ENCODE measurements around the gene ERC1.
"Not testable (repeated sequence)": the region's sequence is repeated elsewhere in the genome, so short reads cannot be mapped to it uniquely, and the experiment has no call there.

The ERC1 gene

GRCh38 chr12:1284611-1285010 lies 293.6 kb downstream of the ERC1 start:
- no peak for DNase-seq (ENCODE audit: low read depth, low spot score)

DNA sequence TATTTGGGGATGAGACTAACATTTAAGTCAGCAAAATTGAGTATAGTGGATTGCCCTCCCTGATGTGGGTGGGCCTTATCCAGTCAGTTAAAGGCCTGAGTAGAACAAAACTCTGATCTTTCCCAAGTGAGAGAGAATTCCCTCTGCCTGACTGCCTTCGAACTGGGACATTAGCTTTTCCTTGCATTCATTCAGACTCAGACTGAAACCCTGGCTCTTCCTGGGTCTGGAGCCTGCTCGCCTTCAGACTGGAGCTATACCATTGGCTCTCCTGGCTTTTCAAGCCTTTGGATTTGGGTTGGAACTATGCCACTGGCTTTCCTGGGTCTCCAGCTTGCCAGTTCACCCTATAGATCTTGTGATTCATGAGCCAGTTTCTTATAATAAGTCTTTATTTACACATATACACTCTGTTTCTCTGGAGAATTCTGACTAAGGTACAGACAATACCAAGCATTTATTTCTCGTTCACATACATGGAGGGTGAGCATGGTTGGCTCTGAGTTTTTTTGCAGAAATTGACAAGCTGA lies 296.5 kb downstream of the ERC1 start:
- DNase-seq (ENCODE audit: low read depth, low spot score): no peak

DNA sequence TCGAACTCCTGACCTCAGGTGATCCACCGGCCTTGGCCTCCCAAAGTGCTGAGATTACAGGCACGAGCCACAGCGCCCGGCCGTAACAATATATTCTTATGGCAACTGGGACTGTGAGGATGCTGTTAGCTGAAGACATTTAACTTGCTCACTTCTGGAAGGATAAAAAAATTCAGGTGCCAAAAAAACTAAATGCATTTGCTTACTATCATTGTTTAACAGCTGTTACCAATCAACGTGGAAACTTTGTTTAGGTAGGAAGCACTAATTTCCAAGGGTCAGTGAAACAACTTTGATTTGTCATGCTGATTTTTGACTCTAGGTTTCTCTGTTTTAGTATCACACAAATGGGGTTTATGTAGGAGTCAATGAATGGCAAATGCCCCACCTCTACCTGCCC lies 297.3 kb downstream of the ERC1 start:
- no peak for DNase-seq (ENCODE audit: low read depth, low spot score)

- no peak for DNase-seq (ENCODE audit: low read depth, low spot score)
Observed at GRCh38 chr12:1289371-1290155, 298.5 kb downstream of the ERC1 start.

- DNase-seq (ENCODE audit: low read depth, low spot score): no peak
Observed at GRCh38 chr12:1290716-1291115, 299.7 kb downstream of the ERC1 start.

DNA sequence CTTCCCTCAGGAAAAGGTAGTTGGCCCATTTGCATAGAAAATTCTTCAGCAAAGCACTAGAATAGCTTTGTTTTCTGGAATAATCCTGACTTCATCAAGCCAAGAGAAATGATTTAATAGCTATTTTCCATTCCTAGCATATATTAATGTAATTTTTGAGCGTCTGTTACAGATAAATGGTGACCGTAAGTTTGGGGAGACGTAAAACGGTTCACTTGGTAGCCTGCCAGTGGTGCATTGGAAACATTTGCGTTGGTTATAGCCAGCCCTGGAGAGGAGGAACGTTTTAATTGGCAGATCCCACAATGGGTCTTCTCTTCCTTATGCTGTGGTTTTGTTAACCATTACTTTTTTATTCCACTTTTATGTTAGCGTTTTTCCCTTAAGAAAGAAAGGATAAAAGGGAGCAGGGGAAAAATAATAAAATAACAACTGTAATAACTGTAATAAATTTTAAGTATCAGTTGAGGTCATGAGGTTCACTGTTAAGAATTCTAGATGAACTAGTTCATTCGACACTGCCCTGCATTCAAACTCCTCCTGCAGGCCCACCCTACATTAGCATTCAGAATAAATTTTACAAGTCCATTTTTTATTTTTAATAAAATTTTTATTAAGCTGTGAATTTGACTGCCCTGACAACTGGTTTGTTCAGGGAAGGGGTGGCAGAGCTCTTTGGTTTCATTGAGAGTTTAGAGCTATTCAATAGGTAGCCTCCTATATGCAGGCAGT lies 300.7 kb downstream of the ERC1 start:
- no peak for DNase-seq (ENCODE audit: low read depth, low spot score)

DNA sequence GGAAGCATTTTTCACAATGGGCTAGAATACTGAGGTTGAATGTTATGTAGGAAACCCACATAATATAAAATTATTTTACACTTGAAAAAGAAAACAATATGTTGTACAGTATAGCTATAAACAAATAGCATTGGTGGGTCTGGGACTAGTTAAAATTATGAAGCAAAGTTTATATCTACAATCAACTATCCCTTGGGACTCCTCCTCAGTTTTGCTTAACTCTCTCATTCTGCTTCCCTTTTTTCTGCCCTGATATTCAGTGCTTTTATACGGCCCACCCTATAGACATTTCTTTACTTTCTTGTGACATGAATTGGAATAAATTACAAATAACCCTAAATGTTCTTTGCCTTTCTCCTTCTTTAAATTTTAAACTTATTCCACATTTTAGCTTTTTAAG lies 302.9 kb downstream of the ERC1 start:
- no peak for DNase-seq (ENCODE audit: low read depth, low spot score)

GRCh38 chr12:1297206-1297605 lies 306.2 kb downstream of the ERC1 start:
- DNase-seq (ENCODE audit: low read depth, low spot score): no peak

DNA sequence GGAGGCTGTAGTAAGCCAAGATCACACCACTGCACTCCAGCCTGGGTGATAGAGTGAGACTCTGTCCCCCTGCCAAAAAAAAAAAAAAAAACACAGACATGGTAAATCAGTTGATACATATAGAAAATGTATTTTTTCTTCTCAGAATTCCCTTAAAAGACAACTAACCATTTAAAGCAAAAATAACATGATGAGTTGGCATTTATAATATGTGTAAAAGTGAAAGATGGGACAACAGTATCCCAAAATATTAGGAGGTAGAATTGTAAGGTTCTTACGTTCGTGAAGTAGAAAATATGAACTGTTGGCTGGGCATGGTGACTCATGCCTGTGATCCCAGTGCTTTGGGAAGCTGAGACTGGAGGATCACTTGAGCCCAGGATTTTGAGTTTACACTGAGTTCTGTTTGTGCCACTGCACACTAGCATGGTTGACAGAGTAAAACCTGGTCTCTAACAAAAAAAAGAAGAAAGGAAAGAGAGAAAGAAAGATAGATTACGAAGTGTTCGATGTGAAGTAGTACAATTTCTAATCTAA lies 306.7 kb downstream of the ERC1 start:
- no peak for DNase-seq (ENCODE audit: low read depth, low spot score)

DNA sequence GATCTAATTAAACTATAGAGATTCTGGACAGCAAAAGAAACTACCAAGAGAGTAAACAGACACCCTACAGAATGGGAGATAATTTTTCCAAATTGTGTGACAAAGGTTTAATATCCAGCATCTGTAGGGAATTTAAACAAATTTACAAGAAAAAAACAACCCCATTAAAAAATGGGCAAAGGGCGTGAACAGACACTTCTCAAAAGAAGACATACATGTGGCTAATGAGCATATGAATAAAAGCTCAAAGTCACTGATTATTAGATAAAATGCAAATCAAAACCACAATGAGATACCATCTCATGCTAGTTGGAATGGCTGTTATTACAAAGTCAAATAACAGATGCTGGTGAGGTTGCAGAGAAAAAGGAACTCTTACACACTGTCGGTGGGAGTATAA lies 309.4 kb downstream of the ERC1 start:
- no peak for DNase-seq (ENCODE audit: low read depth, low spot score)

GRCh38 chr12:1302201-1302870 lies 311.3 kb downstream of the ERC1 start:
- DNase-seq (ENCODE audit: low read depth, low spot score): no peak

GRCh38 chr12:1305063-1305434 lies 314.0 kb downstream of the ERC1 start:
- DNase-seq (ENCODE audit: low read depth, low spot score): no peak

- DNase-seq (ENCODE audit: low read depth, low spot score): no peak
Observed at GRCh38 chr12:1305791-1306500, 314.9 kb downstream of the ERC1 start.

- DNase-seq (ENCODE audit: low read depth, low spot score): no peak
Observed at GRCh38 chr12:1306817-1307216, 315.8 kb downstream of the ERC1 start.

DNA sequence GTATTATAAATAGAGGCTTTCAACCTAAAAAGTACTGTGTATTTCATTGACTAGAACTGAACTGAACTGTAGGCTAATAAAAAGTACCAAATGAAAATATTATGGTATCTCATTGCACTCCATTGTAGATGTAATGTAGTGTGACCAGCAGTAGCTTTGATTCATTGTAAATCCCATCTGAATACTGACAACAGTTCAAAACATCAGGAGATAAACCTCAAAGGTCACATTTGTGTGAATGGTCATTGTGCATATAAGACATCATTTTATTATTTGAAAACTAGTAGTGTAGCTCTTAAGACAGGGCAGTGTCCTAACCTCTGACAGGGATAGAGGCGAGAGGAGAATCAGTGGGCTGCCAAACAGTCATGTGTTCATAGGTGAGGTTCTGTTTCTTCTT lies 316.8 kb downstream of the ERC1 start:
- no peak for DNase-seq (ENCODE audit: low read depth, low spot score)

- no peak for DNase-seq (ENCODE audit: low read depth, low spot score)
Observed at GRCh38 chr12:1309613-1310012, 318.6 kb downstream of the ERC1 start.

DNA sequence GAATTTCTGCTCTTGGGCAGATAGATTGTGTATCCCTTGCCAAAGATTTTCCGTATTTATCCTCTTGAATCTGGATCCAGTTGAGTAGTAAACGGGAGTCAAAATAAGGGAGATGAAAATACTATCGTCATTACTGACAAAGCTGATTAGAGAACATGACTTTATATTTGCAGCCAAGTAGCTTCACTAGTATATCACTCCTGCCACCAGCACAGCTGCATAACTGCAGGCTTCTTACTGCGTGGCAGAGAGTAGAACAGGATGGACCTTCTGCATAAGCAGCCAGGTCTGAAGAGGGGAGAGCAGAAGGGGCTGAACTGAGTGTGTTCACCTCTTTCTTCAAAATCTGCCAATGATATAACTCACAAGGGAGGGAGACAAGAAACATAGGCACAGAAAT lies 319.6 kb downstream of the ERC1 start:
- DNase-seq (ENCODE audit: low read depth, low spot score): no peak

DNA sequence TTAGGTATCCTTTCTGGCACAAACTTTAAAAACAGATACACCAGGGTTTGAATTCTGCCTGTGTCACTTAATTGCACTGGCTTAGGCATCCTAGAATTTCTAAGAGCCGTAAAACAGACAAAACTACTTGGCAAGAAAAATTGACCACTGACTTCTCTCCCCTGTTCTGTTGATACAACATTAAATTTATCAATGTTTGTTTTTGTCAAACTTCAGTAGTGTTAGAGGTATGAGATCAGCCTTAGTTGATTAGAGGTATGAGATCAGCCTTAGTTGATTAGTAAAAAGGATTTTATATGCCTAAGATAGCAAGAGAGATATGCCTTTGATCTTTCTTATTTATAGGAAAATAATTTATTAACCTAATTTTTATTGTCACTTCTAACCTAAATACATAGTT lies 320.1 kb downstream of the ERC1 start:
- DNase-seq (ENCODE audit: low read depth, low spot score): no peak

DNA sequence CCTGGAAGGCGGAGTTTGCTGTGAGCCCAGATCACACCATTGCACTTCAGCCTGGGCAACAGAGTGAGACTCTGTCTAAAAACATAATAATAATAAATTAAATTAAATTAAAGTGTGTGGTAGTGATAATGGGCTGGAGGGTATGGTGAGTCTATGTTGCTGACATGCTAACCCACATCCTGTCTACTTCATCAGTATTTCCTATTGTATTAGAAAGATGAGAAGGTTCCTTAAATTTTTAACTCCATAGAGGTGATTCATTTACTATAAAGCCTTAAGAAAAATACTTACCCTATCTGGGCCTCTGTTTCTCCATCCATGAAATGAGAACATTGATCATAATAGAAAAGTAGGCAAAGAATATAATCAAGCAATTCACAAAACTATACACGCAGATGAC lies 322.9 kb downstream of the ERC1 start:
- no peak for DNase-seq (ENCODE audit: low read depth, low spot score)

- no peak for DNase-seq (ENCODE audit: low read depth, low spot score)
Observed at GRCh38 chr12:1314523-1314922, 323.5 kb downstream of the ERC1 start.

- DNase-seq (ENCODE audit: low read depth, low spot score): not testable (repeated sequence)
Observed at GRCh38 chr12:1316991-1317390, 326.0 kb downstream of the ERC1 start.

Data from activated CD4-positive, CD25-positive, alpha-beta regulatory T cell treated with anti-CD3 and anti-CD28 coated beads, Interleukin-2, amount 50 U/mL, for 16 hours (primary cell).